NCI-H82 (cell line): ENCODE data around the gene CMA1.
"Not testable (repeated sequence)": the region's sequence is repeated elsewhere in the genome, so short reads cannot be mapped to it uniquely, and the experiment has no call there.

ENCODE experiments used
- DNase-seq: peaks from one replicate; lab custom pipeline; 2025; lab: John Stamatoyannopoulos, UW

CMA1 gene, protein sequence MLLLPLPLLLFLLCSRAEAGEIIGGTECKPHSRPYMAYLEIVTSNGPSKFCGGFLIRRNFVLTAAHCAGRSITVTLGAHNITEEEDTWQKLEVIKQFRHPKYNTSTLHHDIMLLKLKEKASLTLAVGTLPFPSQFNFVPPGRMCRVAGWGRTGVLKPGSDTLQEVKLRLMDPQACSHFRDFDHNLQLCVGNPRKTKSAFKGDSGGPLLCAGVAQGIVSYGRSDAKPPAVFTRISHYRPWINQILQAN

DNA sequence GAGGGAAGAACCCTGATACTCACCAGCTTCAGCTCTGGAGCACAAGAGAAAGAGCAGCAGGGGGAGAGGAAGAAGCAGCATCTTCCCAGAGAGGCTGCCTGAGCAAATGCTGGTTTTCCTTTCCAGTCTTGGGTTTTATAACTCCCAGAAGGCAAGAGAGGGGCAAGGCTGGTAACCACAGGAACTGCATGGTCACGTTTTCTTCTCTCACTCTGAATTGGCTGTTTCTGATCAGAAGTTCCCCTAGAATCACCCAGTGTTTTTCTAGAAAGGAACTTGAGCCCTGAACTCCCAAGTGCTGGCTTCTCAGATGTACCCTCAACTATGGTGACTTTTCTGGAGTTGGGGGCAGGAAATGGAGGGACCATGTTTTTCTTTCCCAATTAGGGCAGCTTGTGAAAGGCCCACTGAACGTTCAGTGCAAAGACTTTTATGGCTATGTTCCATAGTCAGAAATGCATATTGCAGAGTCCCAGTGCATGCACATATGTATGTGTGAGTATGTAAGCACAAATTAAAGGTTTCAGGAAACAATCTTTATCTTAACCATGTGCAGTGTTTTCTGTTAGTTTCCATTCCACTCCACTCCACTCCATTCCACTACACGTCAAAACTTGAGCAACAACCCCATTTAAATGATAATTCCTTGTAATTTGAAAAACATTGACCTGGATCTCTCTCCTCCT lies at the start of gene CMA1:
CMA1 (minus strand) TSS at position 111 of the 686 bp plus-strand sequence; CDS start at position 81, 30 bp downstream.
- DNase-seq, result no peak

GRCh38 chr14:24556756-24557155 lies 48.7 kb upstream of the CMA1 start:
- no peak for DNase-seq

GRCh38 chr14:24549064-24549463 lies 41.0 kb upstream of the CMA1 start:
- DNase-seq, result not testable (repeated sequence)

- DNase-seq, result peak; percentile 12
Observed at GRCh38 chr14:24542346-24542936, 34.4 kb upstream of the CMA1 start.

GRCh38 chr14:24535737-24536136 lies 27.7 kb upstream of the CMA1 start:
- no peak for DNase-seq

GRCh38 chr14:24534286-24534685 lies 26.2 kb upstream of the CMA1 start:
- DNase-seq, result no peak

DNA sequence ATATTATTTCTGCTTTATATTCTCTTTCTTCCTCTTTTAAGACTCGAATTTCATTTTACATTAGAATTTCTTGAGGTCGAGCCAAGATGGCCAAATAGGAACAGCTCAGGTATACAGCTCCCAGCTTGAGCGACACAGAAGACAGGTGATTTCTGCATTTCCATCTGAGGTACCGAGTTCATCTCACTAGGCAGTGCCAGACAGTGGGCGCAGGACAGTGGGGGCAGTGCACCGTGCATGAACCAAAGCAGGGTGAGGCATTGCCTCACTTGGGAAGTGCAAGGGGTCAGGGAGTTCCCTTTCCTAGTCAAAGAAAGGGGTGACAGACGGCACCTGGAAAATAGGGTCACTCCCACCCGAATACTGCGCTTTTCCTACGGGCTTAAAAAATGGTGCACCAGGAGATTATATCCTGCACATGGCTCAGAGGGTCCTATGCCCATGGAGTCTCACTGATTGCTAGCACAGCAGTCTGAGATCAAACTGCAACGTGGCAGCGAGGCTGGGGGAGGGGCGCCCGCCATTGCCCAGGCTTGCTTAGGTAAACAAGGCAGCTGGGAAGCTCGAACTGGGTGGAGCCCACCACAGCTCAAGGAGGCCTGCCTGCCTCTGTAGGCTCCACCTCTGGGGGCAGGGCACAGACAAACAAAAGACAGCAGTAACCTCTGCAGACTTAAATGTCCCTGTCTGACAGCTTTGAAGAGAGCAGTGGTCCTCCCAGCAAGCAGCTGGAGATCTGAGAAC lies 18.0 kb upstream of the CMA1 start:
- not testable (repeated sequence) for DNase-seq

DNA sequence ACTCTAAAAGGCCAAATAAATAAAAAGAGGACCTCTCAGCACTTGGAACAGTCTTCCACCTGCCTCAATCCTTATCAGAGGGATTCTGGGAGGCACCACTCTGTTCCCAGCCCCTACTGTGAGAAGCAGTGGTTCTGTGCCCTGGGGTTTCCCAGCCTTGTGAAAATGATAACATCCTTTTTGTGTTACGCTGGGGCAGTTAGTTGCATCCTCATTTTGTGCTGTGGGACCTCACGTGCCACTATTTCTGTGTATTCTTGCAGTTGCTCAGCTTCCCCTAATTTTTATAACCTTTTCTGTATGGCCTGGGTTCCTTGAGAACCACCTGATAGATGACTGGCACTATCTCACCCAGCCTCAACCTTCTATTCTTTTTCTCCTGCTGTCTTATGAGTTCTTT lies 10.8 kb upstream of the CMA1 start:
- DNase-seq, result no peak

DNA sequence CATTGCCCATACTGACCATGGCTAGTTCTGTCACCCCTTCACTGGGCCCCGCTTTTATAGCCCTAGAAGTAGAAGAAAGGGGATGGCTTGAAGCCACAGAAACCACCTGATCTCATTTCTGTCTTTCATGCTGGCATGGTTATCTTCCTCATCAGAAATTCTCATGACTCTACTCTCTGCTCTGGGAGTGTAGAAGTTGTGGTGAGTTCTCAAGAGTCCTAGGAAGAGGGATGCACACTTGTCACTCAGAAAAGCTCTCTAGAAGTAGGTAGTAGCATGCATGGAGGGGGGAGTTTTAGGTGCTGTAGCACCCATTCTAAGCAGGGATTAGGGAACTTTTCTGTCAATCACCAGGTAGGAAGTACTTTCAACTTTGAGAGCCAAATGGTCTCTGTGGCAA lies 6.1 kb upstream of the CMA1 start:
- no peak for DNase-seq

- DNase-seq, result no peak
Observed at GRCh38 chr14:24513009-24513408, 4.9 kb upstream of the CMA1 start.

DNA sequence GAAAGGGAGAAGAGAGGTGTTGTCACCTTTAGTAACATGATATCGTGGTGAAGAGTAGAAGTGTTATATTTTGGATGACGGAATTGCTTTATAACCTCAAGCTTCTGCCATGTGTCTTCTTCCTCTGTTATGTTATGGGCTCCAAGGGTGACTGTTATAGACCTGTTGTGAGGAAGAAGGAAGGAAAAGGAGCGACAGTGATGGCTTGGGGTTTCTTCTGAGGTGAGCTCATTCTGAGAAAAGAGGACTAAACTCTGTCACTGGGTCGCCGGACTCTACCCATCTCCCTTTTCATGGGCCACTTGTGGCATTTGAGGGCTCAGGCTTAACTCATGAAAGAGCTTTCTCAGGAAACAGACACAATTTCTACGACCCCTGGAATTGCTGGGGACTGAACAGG lies 1.6 kb downstream of the CMA1 start:
- DNase-seq, result no peak

DNA sequence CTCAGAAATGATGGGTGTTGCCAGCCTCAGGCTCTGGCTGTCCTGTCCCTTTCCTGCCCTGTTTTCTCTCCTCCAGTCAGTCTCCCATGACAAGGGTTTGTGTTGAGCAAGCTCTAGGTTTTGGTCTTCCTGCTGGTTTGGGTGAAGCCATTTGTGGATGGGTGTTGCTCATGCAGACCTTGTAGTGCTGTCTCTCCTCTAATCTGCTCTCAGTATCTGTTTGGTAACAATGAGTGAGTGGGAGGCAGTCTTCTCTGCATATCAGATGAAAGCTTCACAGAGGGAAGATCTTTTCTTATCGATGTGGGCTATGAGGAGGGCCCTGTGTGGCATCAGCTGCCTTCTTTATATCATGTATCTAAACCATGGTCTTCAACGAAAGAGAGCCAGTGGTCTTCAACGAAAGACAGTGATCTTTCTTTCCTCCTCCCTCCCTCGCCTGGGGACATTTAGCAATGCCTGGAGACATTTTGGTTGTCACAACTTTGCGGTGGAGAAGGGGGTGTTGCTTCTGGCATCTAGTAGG lies 3.6 kb downstream of the CMA1 start:
- no peak for DNase-seq

GRCh38 chr14:24491586-24492408 lies 16.3 kb downstream of the CMA1 start:
- DNase-seq, result not testable (repeated sequence)

GRCh38 chr14:24483604-24484252 lies 24.3 kb downstream of the CMA1 start:
- no peak for DNase-seq

- DNase-seq, result not testable (repeated sequence)
Observed at GRCh38 chr14:24482699-24483303, 25.3 kb downstream of the CMA1 start.

DNA sequence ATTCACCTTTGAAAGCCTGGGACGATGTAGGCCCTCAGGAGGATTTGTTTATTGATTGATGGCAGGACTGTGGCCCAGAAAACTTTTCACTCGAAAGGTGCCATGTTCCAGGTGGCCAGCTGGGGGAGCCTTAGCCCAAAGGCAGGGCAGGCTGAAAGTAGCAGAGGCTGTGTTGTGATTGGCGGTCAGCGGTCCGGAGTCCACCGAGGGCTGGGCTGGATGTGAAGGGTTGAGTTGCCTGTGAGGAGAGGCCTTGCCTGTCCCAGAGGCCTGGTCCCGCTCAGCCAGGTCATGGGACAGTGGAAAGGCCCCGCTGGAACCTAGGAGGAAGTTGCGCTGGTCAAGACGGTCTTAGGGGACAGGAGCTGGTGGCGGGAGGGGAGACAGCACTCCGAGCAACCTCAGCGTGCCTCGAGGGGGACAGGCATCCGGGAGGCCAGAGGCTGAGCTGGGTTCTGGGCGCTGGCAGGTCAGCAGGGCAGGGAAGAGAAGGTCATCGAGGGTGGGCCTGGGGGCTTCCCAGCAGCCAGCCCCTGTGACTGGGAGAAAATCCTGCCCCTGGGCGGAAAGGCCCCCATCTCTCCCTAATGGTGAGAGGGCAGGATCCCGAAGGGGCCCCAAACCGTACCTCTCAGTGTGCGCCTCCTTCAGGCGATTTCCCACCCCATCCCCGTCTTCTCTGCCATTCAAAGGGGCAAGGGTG lies 26.3 kb downstream of the CMA1 start:
- DNase-seq, result peak; percentile 70

GRCh38 chr14:24479999-24480398 lies 28.1 kb downstream of the CMA1 start:
- DNase-seq, result not testable (repeated sequence)

DNA sequence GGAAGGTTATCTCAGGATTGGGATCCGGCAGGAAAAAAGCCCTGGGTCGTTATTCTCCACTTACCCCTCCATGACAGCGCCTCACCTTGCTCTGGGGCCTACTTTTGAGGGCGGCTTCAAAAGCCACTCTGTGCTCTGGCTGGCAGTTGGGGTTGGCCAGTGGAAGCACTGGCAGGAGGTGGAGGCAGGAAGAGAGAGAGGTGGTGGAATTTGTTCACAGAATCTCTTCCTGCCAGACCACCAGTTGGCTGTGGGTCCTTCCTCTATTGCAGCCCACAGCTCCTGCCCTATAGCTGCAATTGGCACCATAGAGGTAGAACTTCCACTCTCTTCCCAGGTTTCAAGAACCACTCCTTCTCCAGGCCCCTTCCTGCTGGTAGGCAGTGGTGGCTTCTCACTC lies 32.8 kb downstream of the CMA1 start:
- no peak for DNase-seq

GRCh38 chr14:24473211-24473610 lies 34.9 kb downstream of the CMA1 start:
- DNase-seq, result no peak

GRCh38 chr14:24470450-24470849 lies 37.6 kb downstream of the CMA1 start:
- not testable (repeated sequence) for DNase-seq
